Measurements from ENCODE around the gene ZIM2. TPM values are rescaled to one million over a fixed set of nuclear protein-coding genes. Genes with fewer than 3 reads are reported as not detected.

The ZIM2 gene
- total and polyA plus RNA-seq, 2 donors: 0.18 to 5.7 TPM

- H3K27ac ChIP-seq (ENCODE audit: low read depth): no peak overlapping the region
- no peak overlapping the region for H3K4me3 ChIP-seq (ENCODE audit: low read depth, low read length)
- H3K4me1 ChIP-seq (ENCODE audit: insufficient read depth): no peaks in the 10 kb centered on the region
- DNase-seq (ENCODE audit: extremely low spot score): no peak
- no peaks in the 10 kb centered on the region for H3K36me3 ChIP-seq (ENCODE audit: insufficient read depth)
- 43% methylated on average over 6 of the region's 6 CpGs for WGBS
Measured at GRCh38 chr19:56811480-56811879, 29.0 kb downstream of the ZIM2 start.

DNA sequence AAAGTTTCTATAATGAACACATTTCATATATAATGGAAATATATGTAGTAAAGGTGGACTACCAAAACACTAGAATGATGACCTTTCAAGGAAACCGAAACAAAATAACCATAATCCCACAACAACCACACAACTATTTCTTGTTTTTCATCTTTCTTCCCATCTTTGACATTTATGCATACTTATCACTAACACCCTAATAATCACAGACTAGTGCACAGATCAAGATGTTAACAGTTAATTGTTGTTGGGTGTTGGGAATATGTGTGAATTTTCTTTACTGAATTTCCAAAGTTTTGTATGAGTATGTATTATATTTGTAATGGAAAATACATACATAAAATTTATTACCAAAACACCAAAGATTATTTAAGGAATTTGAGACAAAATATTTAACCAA lies 30.3 kb downstream of the ZIM2 start:
- 96% methylated on average over 1 of the region's 1 CpG for WGBS

GRCh38 chr19:56808717-56809392 lies 31.7 kb downstream of the ZIM2 start:
- Histone ChIP-seq H3K36me3 (ENCODE audit: insufficient read depth) (no peaks in the 10 kb centered on the region), H3K27ac (ENCODE audit: low read depth) (no peak overlapping the region), H3K4me1 (ENCODE audit: insufficient read depth) (no peaks in the 10 kb centered on the region), H3K4me3 (ENCODE audit: low read depth, low read length) (no peak overlapping the region)
- DNase-seq (ENCODE audit: extremely low spot score): no peak
- 89% methylated on average over 3 of the region's 3 CpGs for WGBS

More for the DNA sequence above, 30.3 kb downstream of the ZIM2 start:
- Histone ChIP-seq H3K27ac (ENCODE audit: low read depth) (no peak overlapping the region), H3K4me3 (ENCODE audit: low read depth, low read length) (no peak overlapping the region), H3K36me3 (ENCODE audit: insufficient read depth) (no peaks in the 10 kb centered on the region), H3K4me1 (ENCODE audit: insufficient read depth) (no peaks in the 10 kb centered on the region)
- DNase-seq (ENCODE audit: extremely low spot score): no peak

DNA sequence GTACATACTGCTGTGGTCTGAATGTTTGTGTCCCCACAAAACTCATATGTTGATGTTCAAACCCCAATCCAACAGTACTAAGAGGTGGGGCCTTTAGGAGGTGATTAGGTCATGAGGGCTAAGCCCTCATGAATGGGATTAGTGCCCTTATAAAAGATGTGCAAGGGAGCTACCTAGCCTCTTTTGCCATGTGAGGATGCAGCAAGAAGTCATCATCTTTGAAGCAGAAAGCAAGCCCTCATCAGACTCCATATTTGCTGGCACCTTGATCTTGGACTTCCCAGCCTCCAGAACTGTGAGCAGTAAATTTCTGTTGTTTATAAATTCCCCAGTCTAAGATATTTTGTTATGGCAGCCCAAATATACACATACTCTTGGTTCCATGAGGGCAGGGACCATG lies 33.9 kb downstream of the ZIM2 start:
- no peak overlapping the region for H3K27ac ChIP-seq (ENCODE audit: low read depth)
- DNase-seq (ENCODE audit: extremely low spot score): no peak
- H3K4me1 ChIP-seq (ENCODE audit: insufficient read depth): no peaks in the 10 kb centered on the region
- H3K4me3 ChIP-seq (ENCODE audit: low read depth, low read length): no peak overlapping the region
- no peaks in the 10 kb centered on the region for H3K36me3 ChIP-seq (ENCODE audit: insufficient read depth)

- WGBS: 84% methylated on average over 4 of the region's 4 CpGs
- no peak for DNase-seq (ENCODE audit: extremely low spot score)
- no peaks in the 10 kb centered on the region for H3K36me3 ChIP-seq (ENCODE audit: insufficient read depth)
- H3K4me1 ChIP-seq (ENCODE audit: insufficient read depth): no peaks in the 10 kb centered on the region
- H3K4me3 ChIP-seq (ENCODE audit: low read depth, low read length): no peak overlapping the region
- no peak overlapping the region for H3K27ac ChIP-seq (ENCODE audit: low read depth)
Measured at GRCh38 chr19:56778351-56778750, 62.2 kb downstream of the ZIM2 start.

DNA sequence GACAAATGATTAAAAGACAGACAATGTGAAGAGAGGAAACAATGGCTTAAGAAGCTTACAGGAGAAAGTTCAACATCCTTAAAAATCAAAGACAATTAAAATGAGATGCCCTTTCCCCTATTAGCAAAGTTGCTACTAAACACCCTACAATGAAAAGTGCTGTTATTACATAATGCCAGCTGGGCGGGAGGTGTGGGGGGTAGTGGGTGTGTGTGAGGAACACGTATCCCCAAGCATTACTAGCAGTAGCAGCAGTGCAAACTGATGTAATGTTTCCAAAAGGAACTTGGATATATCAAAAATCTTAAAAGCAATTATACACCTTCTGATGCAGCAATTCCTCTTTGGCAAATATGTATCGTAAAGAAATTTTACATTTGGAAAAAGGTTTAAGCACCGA lies 70.9 kb downstream of the ZIM2 start:
- Histone ChIP-seq H3K4me1 (ENCODE audit: insufficient read depth) (no peaks in the 10 kb centered on the region), H3K27ac (ENCODE audit: low read depth) (no peak overlapping the region), H3K4me3 (ENCODE audit: low read depth, low read length) (no peak overlapping the region), H3K36me3 (ENCODE audit: insufficient read depth) (no peaks in the 10 kb centered on the region)
- WGBS: 96% methylated on average over 4 of the region's 4 CpGs
- no peak for DNase-seq (ENCODE audit: extremely low spot score)

- under 1% methylated on average over 28 of the region's 28 CpGs for WGBS
- DNase-seq (ENCODE audit: extremely low spot score): no peak
Measured at GRCh38 chr19:56765137-56765536, 75.4 kb downstream of the ZIM2 start.

GRCh38 chr19:56764196-56764695 lies 76.3 kb downstream of the ZIM2 start:
- Histone ChIP-seq H3K4me3 (ENCODE audit: low read depth, low read length) (no peak overlapping the region), H3K27ac (ENCODE audit: low read depth) (no peak overlapping the region), H3K36me3 (ENCODE audit: insufficient read depth) (no peaks in the 10 kb centered on the region), H3K4me1 (ENCODE audit: insufficient read depth) (no peaks in the 10 kb centered on the region)
- no peak for DNase-seq (ENCODE audit: extremely low spot score)
- 61% methylated on average over 1 of the region's 1 CpG for WGBS

More at GRCh38 chr19:56765137-56765536, 75.4 kb downstream of the ZIM2 start:
- Histone ChIP-seq H3K27ac (ENCODE audit: low read depth) (no peak overlapping the region), H3K4me3 (ENCODE audit: low read depth, low read length) (peak overlapping the region; percentile 42), H3K36me3 (ENCODE audit: insufficient read depth) (no peaks in the 10 kb centered on the region), H3K4me1 (ENCODE audit: insufficient read depth) (no peaks in the 10 kb centered on the region)

- H3K4me1 ChIP-seq (ENCODE audit: insufficient read depth): no peaks in the 10 kb centered on the region
- DNase-seq (ENCODE audit: extremely low spot score): no peak
- 94% methylated on average over 10 of the region's 10 CpGs for WGBS
- no peaks in the 10 kb centered on the region for H3K36me3 ChIP-seq (ENCODE audit: insufficient read depth)
- no peak overlapping the region for H3K4me3 ChIP-seq (ENCODE audit: low read depth, low read length)
- no peak overlapping the region for H3K27ac ChIP-seq (ENCODE audit: low read depth)
Measured at GRCh38 chr19:56760842-56761241, 79.7 kb downstream of the ZIM2 start.

DNA sequence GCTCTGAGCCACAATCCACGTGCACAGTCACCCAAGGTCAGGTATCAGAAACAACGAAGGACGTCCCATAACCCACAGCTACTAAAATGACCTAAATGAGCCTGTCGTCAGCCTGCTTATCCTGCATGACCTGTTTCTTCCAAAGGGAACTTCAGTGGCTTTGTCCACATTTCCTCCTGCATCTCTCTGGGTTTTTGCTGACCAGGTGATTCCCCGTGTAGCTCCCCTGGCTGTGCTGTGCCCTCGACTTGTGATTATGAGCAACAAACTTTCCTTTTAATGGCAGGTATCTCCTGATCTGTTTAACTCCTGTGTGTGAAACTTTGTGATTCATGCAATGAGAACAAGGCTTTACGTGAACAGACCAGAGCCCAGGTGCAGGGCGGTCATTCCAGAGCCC lies 81.0 kb downstream of the ZIM2 start:
- Histone ChIP-seq H3K27ac (ENCODE audit: low read depth) (no peak overlapping the region), H3K4me3 (ENCODE audit: low read depth, low read length) (no peak overlapping the region), H3K4me1 (ENCODE audit: insufficient read depth) (no peaks in the 10 kb centered on the region), H3K36me3 (ENCODE audit: insufficient read depth) (no peaks in the 10 kb centered on the region)
- no peak for DNase-seq (ENCODE audit: extremely low spot score)
- WGBS: 85% methylated on average over 8 of the region's 8 CpGs

- 13% methylated on average over 6 of the region's 6 CpGs for WGBS
- Histone ChIP-seq H3K27ac (ENCODE audit: low read depth) (no peak overlapping the region), H3K4me3 (ENCODE audit: low read depth, low read length) (no peak overlapping the region), H3K36me3 (ENCODE audit: insufficient read depth) (no peaks in the 10 kb centered on the region), H3K4me1 (ENCODE audit: insufficient read depth) (no peaks in the 10 kb centered on the region)
- DNase-seq (ENCODE audit: extremely low spot score): no peak
Measured at GRCh38 chr19:56751078-56751489, 89.4 kb downstream of the ZIM2 start.

- no peak overlapping the region for H3K27ac ChIP-seq (ENCODE audit: low read depth)
- no peak for DNase-seq (ENCODE audit: extremely low spot score)
Measured at GRCh38 chr19:56750658-56751057, 89.9 kb downstream of the ZIM2 start.

DNA sequence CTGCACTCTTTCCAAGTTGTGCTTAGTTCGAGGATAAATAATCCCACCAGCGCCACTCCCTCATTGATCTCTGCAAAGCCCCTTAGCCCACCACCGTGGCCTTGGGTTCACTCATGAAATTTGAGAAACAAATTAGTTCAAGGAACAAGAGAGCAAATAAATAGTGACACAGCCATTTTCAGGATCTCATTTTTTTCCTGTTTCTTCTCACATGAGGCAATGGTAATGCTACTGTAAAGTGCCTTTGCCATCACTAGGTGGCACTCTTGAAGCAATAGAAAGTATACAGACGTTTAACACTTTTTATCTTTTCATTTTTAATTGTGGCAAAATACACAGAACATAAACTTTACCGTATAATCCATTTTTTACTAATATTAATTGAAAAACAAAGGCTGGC lies 92.1 kb downstream of the ZIM2 start:
- DNase-seq (ENCODE audit: extremely low spot score): no peak
- Histone ChIP-seq H3K4me3 (ENCODE audit: low read depth, low read length) (no peak overlapping the region), H3K27ac (ENCODE audit: low read depth) (no peak overlapping the region), H3K4me1 (ENCODE audit: insufficient read depth) (no peaks in the 10 kb centered on the region), H3K36me3 (ENCODE audit: insufficient read depth) (no peaks in the 10 kb centered on the region)
- WGBS: 13% methylated on average over 5 of the region's 5 CpGs

More at GRCh38 chr19:56750658-56751057, 89.9 kb downstream of the ZIM2 start:
- WGBS: 76% methylated on average over 11 of the region's 11 CpGs
- Histone ChIP-seq H3K4me3 (ENCODE audit: low read depth, low read length) (no peak overlapping the region), H3K36me3 (ENCODE audit: insufficient read depth) (no peaks in the 10 kb centered on the region), H3K4me1 (ENCODE audit: insufficient read depth) (no peaks in the 10 kb centered on the region)

DNA sequence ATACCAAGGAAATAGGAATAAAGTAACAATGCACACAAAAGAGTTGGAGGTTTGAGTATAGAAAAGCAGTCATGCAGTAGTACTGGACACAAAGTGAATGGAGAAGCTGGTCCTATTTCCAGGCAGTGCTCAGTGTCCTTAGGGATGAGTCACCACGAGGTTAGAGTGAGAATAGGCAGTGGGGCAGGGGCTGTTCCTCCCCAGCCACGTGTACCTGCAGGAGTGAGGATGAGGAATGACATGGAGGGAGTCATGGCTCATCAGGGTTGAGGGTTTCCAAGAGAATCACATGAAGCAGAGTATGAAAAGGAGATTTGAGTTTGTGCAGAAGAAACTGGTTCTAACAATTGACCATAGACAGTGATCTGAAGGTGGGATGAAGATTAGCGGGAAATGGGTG lies 94.2 kb downstream of the ZIM2 start:
- H3K27ac ChIP-seq (ENCODE audit: low read depth): no peak overlapping the region
- 45% methylated on average over 3 of the region's 3 CpGs for WGBS
- H3K4me3 ChIP-seq (ENCODE audit: low read depth, low read length): no peak overlapping the region
- no peaks in the 10 kb centered on the region for H3K36me3 ChIP-seq (ENCODE audit: insufficient read depth)
- H3K4me1 ChIP-seq (ENCODE audit: insufficient read depth): no peaks in the 10 kb centered on the region
- no peak for DNase-seq (ENCODE audit: extremely low spot score)

Data from urinary bladder (tissue), 4 donors.